HG03469 (cell line): Measurements from ENCODE around the gene INHA.

Source experiments
- ATAC-seq: cut with Tn5 transposase; IDR thresholded peaks from one replicate; pipeline ENCODE4 v1.9.1; 2021; ENCODE audit warnings: mild to moderate bottlenecking, moderate library complexity, moderate number of reproducible peaks; ENCODE audit not compliant: unreplicated experiment

Gene INHA, protein sequence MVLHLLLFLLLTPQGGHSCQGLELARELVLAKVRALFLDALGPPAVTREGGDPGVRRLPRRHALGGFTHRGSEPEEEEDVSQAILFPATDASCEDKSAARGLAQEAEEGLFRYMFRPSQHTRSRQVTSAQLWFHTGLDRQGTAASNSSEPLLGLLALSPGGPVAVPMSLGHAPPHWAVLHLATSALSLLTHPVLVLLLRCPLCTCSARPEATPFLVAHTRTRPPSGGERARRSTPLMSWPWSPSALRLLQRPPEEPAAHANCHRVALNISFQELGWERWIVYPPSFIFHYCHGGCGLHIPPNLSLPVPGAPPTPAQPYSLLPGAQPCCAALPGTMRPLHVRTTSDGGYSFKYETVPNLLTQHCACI

DNA sequence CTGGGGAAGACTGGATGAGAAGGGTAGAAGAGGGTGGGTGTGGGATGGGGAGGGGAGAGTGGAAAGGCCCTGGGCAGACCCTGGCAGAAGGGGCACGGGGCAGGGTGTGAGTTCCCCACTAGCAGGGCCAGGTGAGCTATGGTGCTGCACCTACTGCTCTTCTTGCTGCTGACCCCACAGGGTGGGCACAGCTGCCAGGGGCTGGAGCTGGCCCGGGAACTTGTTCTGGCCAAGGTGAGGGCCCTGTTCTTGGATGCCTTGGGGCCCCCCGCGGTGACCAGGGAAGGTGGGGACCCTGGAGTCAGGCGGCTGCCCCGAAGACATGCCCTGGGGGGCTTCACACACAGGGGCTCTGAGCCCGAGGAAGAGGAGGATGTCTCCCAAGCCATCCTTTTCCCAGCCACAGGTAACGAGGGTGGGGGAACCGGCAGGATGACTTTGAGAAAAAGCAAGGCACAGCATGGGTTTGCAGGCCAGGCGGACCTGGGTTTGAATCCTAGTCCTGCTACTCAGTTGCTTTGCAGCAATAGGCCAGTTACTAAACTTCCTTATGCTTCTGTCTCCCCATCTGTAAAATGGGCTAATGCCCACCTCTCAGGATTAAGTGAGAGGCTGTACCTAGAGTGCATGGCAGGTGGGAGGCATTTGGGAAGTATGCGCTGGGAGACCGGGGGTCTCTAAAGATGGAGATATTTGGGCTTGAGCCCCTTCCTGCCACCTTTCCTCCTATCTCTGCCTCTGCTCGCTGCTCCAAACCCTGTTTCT, at the start of gene INHA:
Gene INHA (plus strand): TSS at position 74 of the 765 bp plus-strand sequence. CDS start 65 bp downstream, at position 139.
- no peak for ATAC-seq

DNA sequence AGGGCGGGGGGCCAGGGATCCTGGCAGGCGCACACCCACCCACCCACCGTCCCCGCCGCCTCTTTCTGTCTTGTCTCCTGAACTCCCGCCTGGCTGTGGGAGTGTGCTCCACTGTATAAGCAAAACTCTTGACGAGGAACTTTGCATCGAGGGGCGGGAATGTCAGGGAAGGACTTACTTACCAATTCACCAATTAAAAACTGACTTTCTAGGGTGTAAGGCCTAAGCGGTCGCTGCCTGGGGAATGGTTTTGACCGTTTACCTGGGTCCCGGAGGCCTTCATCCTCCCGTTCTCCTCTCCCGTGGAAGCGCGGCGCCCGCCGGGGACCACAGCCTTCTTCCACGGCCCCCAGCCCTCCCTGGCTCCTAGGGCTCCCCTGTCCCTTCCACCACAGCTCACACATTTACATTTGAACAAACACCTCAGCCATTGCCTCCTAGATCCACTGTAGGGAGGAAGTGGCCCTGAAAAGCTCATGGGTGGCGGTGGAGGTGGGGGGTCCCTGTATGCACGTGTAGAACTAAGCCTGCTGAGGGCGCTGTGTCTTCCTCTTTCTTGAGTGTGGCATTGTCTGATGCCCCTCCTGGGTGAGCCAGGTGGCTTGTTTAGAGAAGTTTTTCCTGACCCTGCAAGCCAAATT, 49.0 kb upstream of the INHA start:
- no peak for ATAC-seq

- no peak for ATAC-seq
Observed at GRCh38 chr2:219524817-219525216, 47.3 kb upstream of the INHA start.

- ATAC-seq = no peak
Observed at GRCh38 chr2:219525533-219526232, 46.4 kb upstream of the INHA start.

DNA sequence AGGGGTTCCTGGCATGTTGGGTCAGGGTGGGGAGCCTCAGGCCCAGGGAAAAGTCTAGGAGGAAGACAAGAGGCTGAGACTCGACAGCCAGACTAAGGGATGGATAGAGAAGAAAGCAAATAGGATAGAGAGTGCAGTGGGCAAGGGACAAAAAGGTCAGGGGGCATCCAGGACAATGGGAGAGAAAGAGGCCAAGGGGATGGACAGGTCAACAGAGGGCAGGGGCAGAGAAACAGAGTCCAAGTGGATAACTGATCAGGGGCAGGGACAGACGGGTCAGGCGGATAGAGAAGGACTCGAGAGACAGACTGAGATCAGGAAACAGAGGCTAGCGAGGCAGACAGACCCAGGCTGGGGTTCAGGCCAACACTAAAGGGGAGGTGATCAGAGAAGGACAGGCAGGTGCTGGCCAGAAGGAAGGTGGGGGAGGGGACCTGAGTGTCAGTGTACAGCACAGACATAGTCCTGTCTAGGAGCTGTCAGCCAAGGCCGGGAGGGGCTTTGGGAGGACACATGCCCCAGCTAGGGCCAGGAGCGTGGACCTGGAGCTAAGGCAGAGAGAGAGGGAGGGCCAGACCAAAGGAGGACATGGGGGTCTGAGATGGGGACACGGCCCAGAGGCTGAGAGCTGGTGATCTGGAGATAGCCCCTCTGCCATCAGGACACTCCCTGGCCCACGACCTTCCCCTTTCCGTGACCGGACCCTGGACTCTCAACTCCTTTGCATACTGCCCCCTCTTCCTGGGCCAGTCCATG, 45.6 kb upstream of the INHA start:
- ATAC-seq = no peak

GRCh38 chr2:219527076-219527394, 45.1 kb upstream of the INHA start:
- ATAC-seq = no peak

DNA sequence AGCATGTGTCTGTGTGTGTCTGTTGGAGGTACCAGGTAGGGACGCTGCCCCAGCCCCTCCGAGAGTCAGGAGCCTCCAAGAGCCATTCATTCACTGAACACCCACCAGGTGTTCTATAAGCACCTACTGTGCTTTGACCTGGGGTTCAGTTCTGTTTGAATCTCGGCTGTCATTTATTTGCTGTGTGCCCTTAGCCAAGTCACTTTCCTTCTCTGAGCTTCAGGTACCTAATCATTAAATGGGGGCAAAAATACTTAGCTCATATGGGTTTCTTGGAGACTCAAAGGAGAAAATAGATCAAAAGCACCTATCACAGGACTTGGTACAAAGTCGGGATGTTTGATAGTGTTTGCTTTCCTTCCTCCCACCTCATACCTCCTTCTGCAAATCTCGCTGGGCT, 44.6 kb upstream of the INHA start:
- ATAC-seq = no peak

DNA sequence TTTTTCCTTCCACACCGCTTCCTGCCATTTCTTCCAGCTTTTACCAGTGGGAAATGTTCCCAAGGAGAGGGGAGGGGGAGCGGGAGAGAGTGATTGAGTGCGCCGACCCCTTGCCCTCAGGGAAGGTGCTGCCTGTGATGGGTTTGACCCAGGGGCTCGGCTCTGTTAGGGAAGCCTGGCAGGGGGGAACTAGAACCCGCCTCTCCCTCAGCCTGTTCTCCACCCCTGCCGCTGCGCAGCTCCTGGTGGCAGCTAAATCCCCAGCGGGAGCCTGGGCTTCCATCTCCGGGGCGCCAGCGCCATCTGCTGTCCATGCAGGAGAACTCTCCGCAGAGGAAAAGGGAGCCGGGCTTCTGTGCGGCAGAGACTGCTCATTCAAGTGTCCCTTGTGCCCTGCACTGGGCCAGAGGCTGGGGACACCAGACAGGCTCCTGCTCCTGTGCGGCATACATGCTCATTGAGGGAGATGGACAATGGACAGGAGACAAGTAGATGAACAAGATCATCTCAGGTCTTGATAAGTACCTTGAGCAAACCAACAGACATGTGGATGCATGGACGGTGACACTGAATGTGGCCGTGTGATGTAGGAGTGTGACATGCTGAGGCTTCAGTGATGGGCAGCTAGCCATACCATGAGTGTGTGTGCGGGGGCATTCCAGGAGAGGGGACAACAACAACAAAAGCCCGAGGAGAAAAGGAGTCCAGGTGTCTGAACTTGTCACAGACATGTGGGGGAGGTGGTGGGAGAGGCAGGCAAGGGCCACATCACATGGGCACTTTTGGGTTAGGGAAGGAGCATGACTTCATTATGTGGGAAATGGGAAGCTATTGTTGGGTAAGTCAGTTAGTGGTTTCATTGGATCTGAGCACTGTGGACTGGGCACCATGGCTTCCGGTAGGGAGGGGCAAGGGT, 41.8 kb upstream of the INHA start:
- peak; percentile 73 for ATAC-seq

- ATAC-seq = no peak
Observed at GRCh38 chr2:219531639-219532377, 40.3 kb upstream of the INHA start.

- ATAC-seq = no peak
Observed at GRCh38 chr2:219532378-219532649, 39.8 kb upstream of the INHA start.

GRCh38 chr2:219533930-219534661, 38.0 kb upstream of the INHA start:
- no peak for ATAC-seq

GRCh38 chr2:219536425-219536824, 35.7 kb upstream of the INHA start:
- no peak for ATAC-seq

- no peak for ATAC-seq
Observed at GRCh38 chr2:219536967-219537366, 35.1 kb upstream of the INHA start.

DNA sequence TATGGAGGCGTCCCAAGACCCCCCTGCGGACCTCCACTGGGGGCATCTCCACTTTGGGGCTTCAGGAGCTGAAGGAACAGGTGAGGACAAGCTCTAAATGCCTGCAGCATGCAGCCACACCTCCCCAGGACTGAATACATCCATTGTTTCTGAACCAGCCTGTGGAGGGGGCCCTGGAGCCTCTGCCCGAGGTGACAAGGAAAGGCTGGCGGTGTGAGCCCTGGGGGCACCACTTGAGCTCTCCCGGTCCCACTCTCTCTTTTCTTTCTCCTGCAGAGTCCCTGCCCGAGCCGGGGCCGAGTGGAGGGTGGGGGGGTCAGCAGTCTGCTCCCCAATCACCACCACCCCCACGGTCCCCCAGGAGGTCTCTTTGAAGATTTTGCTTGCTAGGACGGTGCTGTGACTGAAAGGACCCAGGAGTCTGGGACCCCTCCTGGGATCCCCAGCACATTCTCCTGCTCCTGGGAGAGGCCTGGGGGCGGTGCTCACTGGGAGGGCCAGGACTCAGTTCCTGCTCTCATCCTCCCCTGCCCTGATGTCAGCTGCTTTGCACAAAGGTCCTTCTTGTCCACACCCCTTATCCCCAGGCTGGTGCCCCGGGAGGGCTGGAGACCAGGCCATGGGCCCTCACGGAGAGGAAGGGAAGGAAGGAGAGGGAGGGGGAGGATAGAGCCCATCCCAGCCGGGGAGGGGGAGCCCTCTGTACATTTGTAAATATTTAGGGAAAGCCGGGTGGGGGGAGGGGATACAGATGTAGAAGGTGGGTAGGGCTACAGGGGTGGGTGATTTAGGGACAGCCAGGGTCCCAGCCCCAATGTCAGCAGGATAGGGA, 34.2 kb upstream of the INHA start:
- no peak for ATAC-seq

- ATAC-seq = no peak
Observed at GRCh38 chr2:219538504-219538951, 33.6 kb upstream of the INHA start.

- no peak for ATAC-seq
Observed at GRCh38 chr2:219538956-219539788, 32.9 kb upstream of the INHA start.
